ENCODE data around the gene RAPGEF3. TPM values are rescaled to one million over a fixed set of nuclear protein-coding genes. Genes with fewer than 3 reads are reported as not detected.

Gene RAPGEF3
- total and polyA plus RNA-seq, 4 donors = 3.1 to 149 (median 89.0) TPM

DNA sequence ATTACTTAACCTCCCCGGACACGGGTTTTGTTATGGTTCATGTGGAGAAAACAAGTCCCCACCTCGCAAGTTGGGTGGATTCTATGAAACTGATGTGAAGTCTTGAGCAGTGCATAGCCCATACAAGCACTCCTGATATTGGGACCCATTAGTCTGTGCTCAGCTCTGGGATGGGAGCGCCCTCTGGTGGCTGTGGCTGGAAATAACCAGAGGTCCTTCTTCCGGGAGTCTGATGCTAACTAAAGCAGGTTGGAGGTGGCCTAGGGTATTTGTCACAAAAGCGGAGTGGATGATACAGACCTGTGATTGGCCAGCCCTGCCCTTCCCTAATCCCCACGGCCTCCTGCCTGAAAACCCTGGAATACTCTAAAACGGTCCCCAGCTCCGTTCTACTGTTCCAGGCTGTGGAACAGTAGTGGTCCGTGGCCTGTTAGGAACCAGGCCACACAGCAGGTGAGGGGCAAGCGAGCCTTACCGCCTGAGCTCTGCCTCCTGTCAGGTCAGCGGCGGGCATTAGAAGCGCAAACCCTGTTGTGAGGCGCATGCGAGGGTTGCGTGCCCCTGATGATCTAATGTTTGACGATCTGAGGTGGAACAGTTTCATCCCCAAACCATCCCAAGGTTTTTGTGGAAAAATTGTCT is 20.7 kb upstream of the RAPGEF3 start:
- H3K27ac ChIP-seq (ENCODE audit: low read depth in 1 of 2, low read length in 2 of 2) = no peak overlapping the region
- peaks cover 0 to 5% of the 10 kb centered on the region in 2 donors for H3K4me1 ChIP-seq (ENCODE audit: control insufficient read depth in 1 of 2, insufficient read depth in 2 of 2, low read length in 2 of 2)
- H3K36me3 ChIP-seq (ENCODE audit: control insufficient read depth in 1 of 2, insufficient read depth in 2 of 2, low read length in 1 of 2) = peaks cover 3 to 4% of the 10 kb centered on the region in 2 donors
- no peak overlapping the region for H3K4me3 ChIP-seq (ENCODE audit: low read length in 2 of 2)
- H3K9me3 ChIP-seq (ENCODE audit: control insufficient read depth, low read length) = no peaks in the 10 kb centered on the region
- no peaks in the 10 kb centered on the region for H3K27me3 ChIP-seq (ENCODE audit: control insufficient read depth in 1 of 2, insufficient read depth in 2 of 2, low read length in 1 of 2)
- 28 to 31% methylated on average over 19 of the region's 19 CpGs for WGBS, 2 donors
- intact Hi-C loops (cut with DNase I) = loop anchor here (1.0 to 5.0 kb wide), 4 partner anchors 58 to 63 kb away; no protein-coding TSS in a partner anchor
- ATAC-seq (ENCODE audit: low FRiP score) (peak; percentile 88), DNase-seq (peak; percentile 92 to 97)

GRCh38 chr12:47778881-47779280 is 20.2 kb upstream of the RAPGEF3 start:
- Histone ChIP-seq H3K27ac (ENCODE audit: low read depth in 1 of 2, low read length in 2 of 2) (no peak overlapping the region), H3K4me3 (ENCODE audit: low read length in 2 of 2) (no peak overlapping the region), H3K27me3 (ENCODE audit: control insufficient read depth in 1 of 2, insufficient read depth in 2 of 2, low read length in 1 of 2) (no peaks in the 10 kb centered on the region), H3K36me3 (ENCODE audit: control insufficient read depth in 1 of 2, insufficient read depth in 2 of 2, low read length in 1 of 2) (peaks cover 2% of the 10 kb centered on the region in 2 donors), H3K4me1 (ENCODE audit: control insufficient read depth in 1 of 2, insufficient read depth in 2 of 2, low read length in 2 of 2) (peaks cover 0 to 5% of the 10 kb centered on the region in 2 donors), H3K9me3 (ENCODE audit: control insufficient read depth, low read length) (no peaks in the 10 kb centered on the region)
- ATAC-seq (ENCODE audit: low FRiP score) = no peak
- peak in 1 of 2 donors; percentile 76 for DNase-seq
- 35 to 36% methylated on average over 14 of the region's 14 CpGs for WGBS, 2 donors
- intact Hi-C loops (cut with DNase I) = loop anchor here (1.0 to 5.0 kb wide), 4 partner anchors 58 to 62 kb away; no protein-coding TSS in a partner anchor

DNA sequence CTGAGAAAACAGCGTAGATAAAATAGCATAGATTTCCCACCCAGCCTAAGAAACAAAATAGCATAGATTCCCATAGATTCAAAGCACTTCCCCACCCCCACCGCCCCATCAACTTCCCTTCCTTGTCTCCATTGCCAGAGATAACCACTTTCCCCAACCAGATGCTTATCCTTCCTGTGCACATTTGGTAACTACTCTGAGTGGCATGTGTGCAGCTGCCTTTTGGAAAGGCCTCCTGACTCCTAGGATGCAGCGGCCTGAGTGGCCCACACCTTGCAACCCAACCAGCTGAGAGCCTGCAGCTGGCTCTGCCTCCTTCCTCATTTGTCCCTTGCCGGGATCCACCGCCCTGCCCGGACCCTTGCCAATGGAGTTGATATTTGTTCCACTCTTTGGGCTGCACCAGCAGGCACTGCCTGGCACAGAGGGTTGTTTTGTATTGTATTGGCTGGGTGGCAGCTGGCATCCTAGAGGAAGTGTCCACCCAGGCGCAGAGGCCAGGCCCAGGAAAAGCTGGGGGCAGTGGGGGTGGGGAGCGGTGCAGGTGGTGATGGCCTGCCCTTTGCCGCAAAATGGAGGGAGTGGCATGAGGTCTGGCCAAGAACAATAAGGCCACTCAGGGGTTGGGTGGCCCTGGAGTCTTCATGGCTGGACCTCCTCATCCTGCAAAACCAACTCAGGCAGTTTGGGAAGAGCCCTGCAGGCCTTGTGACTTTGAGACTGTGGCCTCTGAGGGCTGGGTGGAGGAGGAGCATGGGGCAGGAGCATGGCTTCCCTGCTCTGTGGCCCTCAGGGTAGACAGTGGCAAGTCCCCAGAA is 19.3 kb upstream of the RAPGEF3 start:
- no peaks in the 10 kb centered on the region for H3K9me3 ChIP-seq (ENCODE audit: control insufficient read depth, low read length)
- DNase-seq (no peak), ATAC-seq (ENCODE audit: low FRiP score) (no peak)
- no peak overlapping the region for H3K4me3 ChIP-seq (ENCODE audit: low read length in 2 of 2)
- H3K36me3 ChIP-seq (ENCODE audit: control insufficient read depth in 1 of 2, insufficient read depth in 2 of 2, low read length in 1 of 2) = peaks cover 0 to 2% of the 10 kb centered on the region in 2 donors
- no peaks in the 10 kb centered on the region for H3K27me3 ChIP-seq (ENCODE audit: control insufficient read depth in 1 of 2, insufficient read depth in 2 of 2, low read length in 1 of 2)
- intact Hi-C loops (cut with DNase I) = loop anchor here (2.0 to 5.0 kb wide), 3 partner anchors 59 to 61 kb away; no protein-coding TSS in a partner anchor
- peak overlapping the region in 1 of 2 donors; percentile 9 for H3K27ac ChIP-seq (ENCODE audit: low read depth in 1 of 2, low read length in 2 of 2)
- WGBS, 2 donors = 39 to 41% methylated on average over 9 of the region's 9 CpGs
- peaks cover 0 to 5% of the 10 kb centered on the region in 2 donors for H3K4me1 ChIP-seq (ENCODE audit: control insufficient read depth in 1 of 2, insufficient read depth in 2 of 2, low read length in 2 of 2)

- peaks cover 0 to 5% of the 10 kb centered on the region in 2 donors for H3K4me1 ChIP-seq (ENCODE audit: control insufficient read depth in 1 of 2, insufficient read depth in 2 of 2, low read length in 2 of 2)
- no peak for DNase-seq
- no peaks in the 10 kb centered on the region for H3K27me3 ChIP-seq (ENCODE audit: control insufficient read depth in 1 of 2, insufficient read depth in 2 of 2, low read length in 1 of 2)
- H3K36me3 ChIP-seq (ENCODE audit: control insufficient read depth in 1 of 2, insufficient read depth in 2 of 2, low read length in 1 of 2) = no peaks in the 10 kb centered on the region
- intact Hi-C loops (cut with DNase I) = loop anchor here in 1 of 2 donors (5.0 kb wide), 1 partner anchor 60 kb away; no protein-coding TSS in a partner anchor
- H3K9me3 ChIP-seq (ENCODE audit: control insufficient read depth, low read length) = no peaks in the 10 kb centered on the region
- peak overlapping the region; percentile 33 to 46 for H3K27ac ChIP-seq (ENCODE audit: low read depth in 1 of 2, low read length in 2 of 2)
- no peak for ATAC-seq (ENCODE audit: low FRiP score)
- 63 to 71% methylated on average over 1 of the region's 1 CpG for WGBS, 2 donors
- H3K4me3 ChIP-seq (ENCODE audit: low read length in 2 of 2) = no peak overlapping the region
Observed at GRCh38 chr12:47777151-47777550, 18.5 kb upstream of the RAPGEF3 start.

GRCh38 chr12:47776471-47777143 is 17.9 kb upstream of the RAPGEF3 start:
- Histone ChIP-seq H3K27ac (ENCODE audit: low read depth in 1 of 2, low read length in 2 of 2) (peak overlapping the region in 1 of 2 donors; percentile 46), H3K4me1 (ENCODE audit: control insufficient read depth in 1 of 2, insufficient read depth in 2 of 2, low read length in 2 of 2) (peaks cover 0 to 5% of the 10 kb centered on the region in 2 donors), H3K4me3 (ENCODE audit: low read length in 2 of 2) (no peak overlapping the region), H3K36me3 (ENCODE audit: control insufficient read depth in 1 of 2, insufficient read depth in 2 of 2, low read length in 1 of 2) (no peaks in the 10 kb centered on the region), H3K9me3 (ENCODE audit: control insufficient read depth, low read length) (no peaks in the 10 kb centered on the region), H3K27me3 (ENCODE audit: control insufficient read depth in 1 of 2, insufficient read depth in 2 of 2, low read length in 1 of 2) (no peaks in the 10 kb centered on the region)
- ATAC-seq (ENCODE audit: low FRiP score) (no peak), DNase-seq (no peak)
- 61 to 64% methylated on average over 5 of the region's 5 CpGs for WGBS, 2 donors
- intact Hi-C loops (cut with DNase I) = loop anchor here in 1 of 2 donors (5.0 kb wide), 1 partner anchor 61 kb away; no protein-coding TSS in a partner anchor

GRCh38 chr12:47775100-47775911 is 16.6 kb upstream of the RAPGEF3 start:
- intact Hi-C loops (cut with DNase I) = loop anchor here in 1 of 2 donors (5.0 kb wide), 1 partner anchor 62 kb away; no protein-coding TSS in a partner anchor
- WGBS, 2 donors = 73 to 76% methylated on average over 10 of the region's 10 CpGs
- peak overlapping the region in 1 of 2 donors; percentile 34 for H3K27ac ChIP-seq (ENCODE audit: low read depth in 1 of 2, low read length in 2 of 2)

GRCh38 chr12:47774663-47775062 is 16.0 kb upstream of the RAPGEF3 start:
- Histone ChIP-seq H3K4me1 (ENCODE audit: control insufficient read depth in 1 of 2, insufficient read depth in 2 of 2, low read length in 2 of 2) (peaks cover 0 to 5% of the 10 kb centered on the region in 2 donors), H3K9me3 (ENCODE audit: control insufficient read depth, low read length) (no peaks in the 10 kb centered on the region), H3K27ac (ENCODE audit: low read depth in 1 of 2, low read length in 2 of 2) (no peak overlapping the region), H3K36me3 (ENCODE audit: control insufficient read depth in 1 of 2, insufficient read depth in 2 of 2, low read length in 1 of 2) (no peaks in the 10 kb centered on the region), H3K27me3 (ENCODE audit: control insufficient read depth in 1 of 2, insufficient read depth in 2 of 2, low read length in 1 of 2) (no peaks in the 10 kb centered on the region), H3K4me3 (ENCODE audit: low read length in 2 of 2) (no peak overlapping the region)
- DNase-seq (no peak), ATAC-seq (ENCODE audit: low FRiP score) (no peak)
- WGBS, 2 donors = 96 to 98% methylated on average over 7 of the region's 7 CpGs
- intact Hi-C loops (cut with DNase I) = loop anchor here in 1 of 2 donors (5.0 kb wide), 1 partner anchor 63 kb away; no protein-coding TSS in a partner anchor

More at GRCh38 chr12:47775100-47775911, 16.6 kb upstream of the RAPGEF3 start:
- Histone ChIP-seq H3K36me3 (ENCODE audit: control insufficient read depth in 1 of 2, insufficient read depth in 2 of 2, low read length in 1 of 2) (no peaks in the 10 kb centered on the region), H3K9me3 (ENCODE audit: control insufficient read depth, low read length) (no peaks in the 10 kb centered on the region), H3K4me1 (ENCODE audit: control insufficient read depth in 1 of 2, insufficient read depth in 2 of 2, low read length in 2 of 2) (peaks cover 0 to 5% of the 10 kb centered on the region in 2 donors), H3K4me3 (ENCODE audit: low read length in 2 of 2) (no peak overlapping the region), H3K27me3 (ENCODE audit: control insufficient read depth in 1 of 2, insufficient read depth in 2 of 2, low read length in 1 of 2) (no peaks in the 10 kb centered on the region)
- DNase-seq (no peak), ATAC-seq (ENCODE audit: low FRiP score) (no peak)
